A673 (cell line): ENCODE results near the gene TBC1D22A. TPM values are rescaled to one million over a fixed set of nuclear protein-coding genes. Genes with fewer than 3 reads are reported as not detected.

Source experiments
- BruUV-seq: library from RNA; stranded (reverse); fragments of 400-500 nt; replicated peaks from 2 replicates; lab custom pipeline; 2021; lab: Mats Ljungman, UMichigan
- CTCF ChIA-PET: fragments of 300-600 bp; sonication (Branson Sonifier 250); formaldehyde crosslinking; loops from one replicate; lab custom pipeline; 2022; ENCODE audit warnings: antibody characterized with exemption; lab: Charles Lee
- POLR2A ChIA-PET: fragments of 300-600 bp; sonication (Branson Sonifier 250); formaldehyde crosslinking; loops from one replicate; lab custom pipeline; 2022; ENCODE audit warnings: antibody characterized with exemption; ENCODE audit not compliant: low non-redundant PET; lab: Charles Lee
- DNase-seq: peaks from one replicate; pipeline ENCODE4 v3.0.0-alpha.2; 2015; ENCODE audit warnings: low spot score
- H3K27ac ChIP-seq: fragments of 200-600 bp; sonication (generic); 2 replicates; pipeline ENCODE4 v1.5.1; 2016; ENCODE audit warnings: mixed run types, low read depth, mild to moderate bottlenecking, mixed read lengths, antibody characterized with exemption, low read length; ENCODE audit not compliant: poor library complexity, severe bottlenecking
- H3K27me3 ChIP-seq: fragments of 200-600 bp; sonication (generic); replicated peaks from 2 replicates; pipeline ENCODE4 v1.6.1; 2017; ENCODE audit warnings: mixed run types, low read depth, mild to moderate bottlenecking, mixed read lengths, antibody characterized with exemption, low read length; ENCODE audit not compliant: insufficient read depth, poor library complexity
- H3K36me3 ChIP-seq: fragments of 200-600 bp; sonication (generic); 2 replicates; pipeline ENCODE4 v1.6.1; 2016; ENCODE audit warnings: mixed run types, mild to moderate bottlenecking, mixed read lengths, antibody characterized with exemption, low read length; ENCODE audit not compliant: insufficient read depth, poor library complexity, severe bottlenecking
- H3K4me1 ChIP-seq: fragments of 200-600 bp; sonication (generic); 2 replicates; pipeline ENCODE4 v1.6.1; 2017; ENCODE audit warnings: mixed run types, mild to moderate bottlenecking, mixed read lengths, antibody characterized with exemption, low read length; ENCODE audit not compliant: insufficient read depth, poor library complexity, severe bottlenecking
- H3K4me3 ChIP-seq: fragments of 200-600 bp; sonication (generic); 2 replicates; pipeline ENCODE4 v1.5.1; 2016; ENCODE audit warnings: low read depth, mixed run types, mild to moderate bottlenecking, mixed read lengths, low read length; ENCODE audit not compliant: poor library complexity, severe bottlenecking
- H3K9me3 ChIP-seq: fragments of 200-600 bp; sonication (generic); 2 replicates; pipeline ENCODE4 v1.6.1; 2016; ENCODE audit warnings: mixed run types, low read depth, mild to moderate bottlenecking, mixed read lengths, antibody characterized with exemption, low read length; ENCODE audit not compliant: poor library complexity, severe bottlenecking
- CTCF ChIP-seq: fragments of 300-800, 200-600 bp; sonication (generic); conservative IDR thresholded peaks from 2 replicates; pipeline ENCODE4 v1.5.1; 2017; ENCODE audit warnings: low read depth, mild to moderate bottlenecking, antibody characterized with exemption, low read length, moderate library complexity, mixed read lengths
- EZH2 ChIP-seq: fragments of 200-600 bp; sonication (generic); IDR thresholded peaks from 2 replicates; pipeline ENCODE4 v1.6.1; 2017; ENCODE audit warnings: borderline replicate concordance, low read depth, mild to moderate bottlenecking, mixed read lengths, antibody characterized with exemption, low read length; ENCODE audit not compliant: poor library complexity, severe bottlenecking
- intact Hi-C: fragments of 100-400 bp; cut with micrococcal nuclease; formaldehyde crosslinking; loops from one replicate; pipeline ENCODE4 v1.10.0; 2022; ENCODE audit not compliant: unreplicated experiment
- total RNA-seq: library from RNA; stranded (reverse); gene quantifications from 2 replicates; pipeline ENCODE4 v1.2.3, GENCODE V29; 2021

Gene TBC1D22A
- total RNA-seq, 1 experiment from 2014 or later: 22.5 TPM

- ChIA-PET CTCF (no interaction called here), POLR2A (no interaction called here)
- no peak for TF ChIP-seq EZH2
- TF ChIP-seq CTCF: no peak
- DNase-seq: no peak
- H3K27ac ChIP-seq: no peak overlapping the region
- no peaks in the 10 kb centered on the region for H3K9me3 ChIP-seq
- intact Hi-C loops: no loop called here
- BruUV-seq: no TSS peak
- H3K27me3 ChIP-seq: no peaks in the 10 kb centered on the region
- H3K36me3 ChIP-seq: no peaks in the 10 kb centered on the region
- peaks cover 3% of the 10 kb centered on the region for H3K4me1 ChIP-seq
- H3K4me3 ChIP-seq: no peak overlapping the region
Observed at GRCh38 chr22:46851311-46851710, 88.9 kb downstream of the TBC1D22A start.

- intact Hi-C loops: no loop called here
- Histone ChIP-seq H3K4me1 (peaks cover 9% of the 10 kb centered on the region), H3K27ac (no peak overlapping the region), H3K36me3 (no peaks in the 10 kb centered on the region), H3K27me3 (no peaks in the 10 kb centered on the region), H3K4me3 (no peak overlapping the region), H3K9me3 (no peaks in the 10 kb centered on the region)
- ChIA-PET CTCF (no interaction called here), POLR2A (no interaction called here)
- DNase-seq: no peak
- no peak for TF ChIP-seq CTCF
- TF ChIP-seq EZH2: no peak
- BruUV-seq: no TSS peak
Observed at GRCh38 chr22:46851941-46852340, 89.5 kb downstream of the TBC1D22A start.

- no peak for TF ChIP-seq CTCF
- ChIA-PET CTCF (no interaction called here), POLR2A (no interaction called here)
Observed at GRCh38 chr22:46852771-46853170, 90.3 kb downstream of the TBC1D22A start.

More at GRCh38 chr22:46852771-46853170, 90.3 kb downstream of the TBC1D22A start:
- Histone ChIP-seq H3K4me1 (peaks cover 12% of the 10 kb centered on the region), H3K27me3 (no peaks in the 10 kb centered on the region), H3K9me3 (no peaks in the 10 kb centered on the region), H3K4me3 (no peak overlapping the region), H3K36me3 (no peaks in the 10 kb centered on the region), H3K27ac (no peak overlapping the region)
- intact Hi-C loops: no loop called here
- no peak for DNase-seq
- BruUV-seq: no TSS peak
